Peyer's patch (tissue), 4 donors: ENCODE results near the gene ARHGAP26.

ENCODE experiments used
- POLR2A ChIP-seq, 2 donors: fragments of 450-650 bp; IDR thresholded peaks; one replicate each; pipeline ENCODE4 v1.5.1; 2017; ENCODE audit warnings: antibody characterized with exemption in 2 of 2, mild to moderate bottlenecking in 2 of 2, moderate library complexity in 2 of 2
- TF ChIP-seq, protein P1 (sequence below), 6 experiments: fragments of 450-650 bp in 4 of 6; fragments of 200-600 bp in 2 of 6; sonication (generic) in 1 of 6; IDR thresholded peaks; one replicate each; pipeline ENCODE4 v1.5.1; 2017 to 2019; ENCODE audit warnings: antibody characterized with exemption in 6 of 6, mild to moderate bottlenecking in 3 of 6, moderate library complexity in 1 of 6

DNA sequence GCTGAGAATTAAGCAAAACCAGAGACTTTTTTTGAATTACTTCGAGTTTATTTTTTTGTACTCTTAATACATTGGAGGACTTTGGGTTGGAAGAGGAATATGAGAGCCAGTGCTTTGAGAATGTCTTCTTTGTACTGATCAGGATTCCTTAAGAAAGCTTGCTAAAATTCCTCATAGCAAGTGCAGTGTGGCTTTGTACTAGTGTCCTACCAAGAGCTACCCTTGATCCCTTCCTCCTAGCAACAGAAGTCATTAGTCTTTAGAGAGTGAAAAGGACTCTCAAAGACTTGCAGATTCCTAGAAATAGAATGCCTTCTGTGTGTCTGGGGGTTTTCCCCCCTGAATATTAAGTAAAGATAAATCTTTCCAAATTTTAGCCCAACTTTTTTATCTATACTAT, 276.1 kb downstream of the ARHGAP26 start:
- TF ChIP-seq, protein P1, sequence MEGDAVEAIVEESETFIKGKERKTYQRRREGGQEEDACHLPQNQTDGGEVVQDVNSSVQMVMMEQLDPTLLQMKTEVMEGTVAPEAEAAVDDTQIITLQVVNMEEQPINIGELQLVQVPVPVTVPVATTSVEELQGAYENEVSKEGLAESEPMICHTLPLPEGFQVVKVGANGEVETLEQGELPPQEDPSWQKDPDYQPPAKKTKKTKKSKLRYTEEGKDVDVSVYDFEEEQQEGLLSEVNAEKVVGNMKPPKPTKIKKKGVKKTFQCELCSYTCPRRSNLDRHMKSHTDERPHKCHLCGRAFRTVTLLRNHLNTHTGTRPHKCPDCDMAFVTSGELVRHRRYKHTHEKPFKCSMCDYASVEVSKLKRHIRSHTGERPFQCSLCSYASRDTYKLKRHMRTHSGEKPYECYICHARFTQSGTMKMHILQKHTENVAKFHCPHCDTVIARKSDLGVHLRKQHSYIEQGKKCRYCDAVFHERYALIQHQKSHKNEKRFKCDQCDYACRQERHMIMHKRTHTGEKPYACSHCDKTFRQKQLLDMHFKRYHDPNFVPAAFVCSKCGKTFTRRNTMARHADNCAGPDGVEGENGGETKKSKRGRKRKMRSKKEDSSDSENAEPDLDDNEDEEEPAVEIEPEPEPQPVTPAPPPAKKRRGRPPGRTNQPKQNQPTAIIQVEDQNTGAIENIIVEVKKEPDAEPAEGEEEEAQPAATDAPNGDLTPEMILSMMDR (IDR thresholded peaks at IDR 0.05) = no peak
- no peak for TF ChIP-seq POLR2A (IDR thresholded peaks at IDR 0.05)
